LNCaP clone FGC (cell line): ENCODE measurements around the gene NCOA1.
A peak's percentile ranks its signal among the peaks of the same experiment; 100 is the strongest.

Experiments
- DNase-seq: peaks from one replicate; pipeline ENCODE4 v3.0.0-alpha.2; 2011; ENCODE audit warnings: low read depth
- H3K4me3 ChIP-seq: 2 replicates; pipeline ENCODE4 v1.5.1; 2011; ENCODE audit warnings: mild to moderate bottlenecking, low read depth, low read length, control low read depth
- TF ChIP-seq, protein P1 (sequence below): IDR thresholded peaks from 2 replicates; pipeline ENCODE4 v1.5.1; 2012; ENCODE audit warnings: mild to moderate bottlenecking; ENCODE audit not compliant: control insufficient read depth, insufficient read depth; ENCODE audit errors: extremely low read depth

The NCOA1 gene

DNA sequence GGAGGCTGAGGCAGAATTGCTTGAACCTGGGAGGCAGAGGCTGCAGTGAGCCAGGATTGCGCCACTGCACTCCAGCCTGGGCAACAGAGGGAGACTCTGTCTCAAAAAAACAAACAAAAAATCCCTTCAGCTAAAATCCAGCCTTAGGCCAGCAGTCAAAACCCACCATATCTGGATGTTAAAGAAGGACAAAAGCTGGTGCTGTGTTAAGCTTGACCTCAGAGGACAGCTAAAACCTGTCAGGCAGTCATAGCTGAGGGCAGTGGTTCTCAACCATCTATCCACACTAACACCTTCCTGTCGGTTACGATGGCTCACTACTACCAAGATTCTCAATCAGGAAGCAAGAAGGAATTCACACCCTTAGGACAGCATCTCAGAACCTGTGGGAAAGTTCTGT is 292.6 kb downstream of the NCOA1 start:
- TF ChIP-seq, protein P1, sequence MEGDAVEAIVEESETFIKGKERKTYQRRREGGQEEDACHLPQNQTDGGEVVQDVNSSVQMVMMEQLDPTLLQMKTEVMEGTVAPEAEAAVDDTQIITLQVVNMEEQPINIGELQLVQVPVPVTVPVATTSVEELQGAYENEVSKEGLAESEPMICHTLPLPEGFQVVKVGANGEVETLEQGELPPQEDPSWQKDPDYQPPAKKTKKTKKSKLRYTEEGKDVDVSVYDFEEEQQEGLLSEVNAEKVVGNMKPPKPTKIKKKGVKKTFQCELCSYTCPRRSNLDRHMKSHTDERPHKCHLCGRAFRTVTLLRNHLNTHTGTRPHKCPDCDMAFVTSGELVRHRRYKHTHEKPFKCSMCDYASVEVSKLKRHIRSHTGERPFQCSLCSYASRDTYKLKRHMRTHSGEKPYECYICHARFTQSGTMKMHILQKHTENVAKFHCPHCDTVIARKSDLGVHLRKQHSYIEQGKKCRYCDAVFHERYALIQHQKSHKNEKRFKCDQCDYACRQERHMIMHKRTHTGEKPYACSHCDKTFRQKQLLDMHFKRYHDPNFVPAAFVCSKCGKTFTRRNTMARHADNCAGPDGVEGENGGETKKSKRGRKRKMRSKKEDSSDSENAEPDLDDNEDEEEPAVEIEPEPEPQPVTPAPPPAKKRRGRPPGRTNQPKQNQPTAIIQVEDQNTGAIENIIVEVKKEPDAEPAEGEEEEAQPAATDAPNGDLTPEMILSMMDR, result no peak
- no peak for DNase-seq
- no peak overlapping the region for H3K4me3 ChIP-seq

DNA sequence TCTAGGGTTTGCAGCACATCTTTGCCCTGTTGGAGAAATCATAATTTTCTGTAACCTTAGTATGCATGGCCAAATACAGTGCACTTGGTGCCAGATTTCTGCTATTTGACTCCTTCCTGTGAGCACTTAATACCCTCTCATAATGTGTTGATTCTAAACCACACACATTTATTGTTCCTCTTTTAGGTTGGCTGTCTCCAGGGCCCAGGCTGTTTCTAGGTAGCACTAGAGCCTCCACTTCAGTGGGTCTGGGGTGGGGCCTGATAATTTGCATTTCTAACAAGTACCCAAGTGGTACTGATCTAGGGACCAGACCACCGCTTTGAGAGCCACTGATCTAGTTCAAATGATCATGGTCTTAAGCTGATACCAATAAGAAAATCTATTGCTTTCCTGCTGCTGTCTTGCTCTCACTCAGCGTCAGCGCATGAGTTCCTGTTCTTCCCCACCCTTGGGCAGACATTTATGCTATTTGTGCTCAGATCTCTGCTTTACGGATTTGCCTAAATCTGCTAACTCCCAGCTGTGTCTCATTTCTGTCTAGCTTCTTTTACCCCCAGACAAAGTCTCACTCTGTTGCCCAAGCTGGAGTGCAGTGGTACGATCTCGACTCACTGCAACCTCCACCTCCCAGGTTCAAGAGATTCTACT is 294.7 kb downstream of the NCOA1 start:
- no peak for DNase-seq
- no peak overlapping the region for H3K4me3 ChIP-seq
- TF ChIP-seq, protein P1, result no peak

DNA sequence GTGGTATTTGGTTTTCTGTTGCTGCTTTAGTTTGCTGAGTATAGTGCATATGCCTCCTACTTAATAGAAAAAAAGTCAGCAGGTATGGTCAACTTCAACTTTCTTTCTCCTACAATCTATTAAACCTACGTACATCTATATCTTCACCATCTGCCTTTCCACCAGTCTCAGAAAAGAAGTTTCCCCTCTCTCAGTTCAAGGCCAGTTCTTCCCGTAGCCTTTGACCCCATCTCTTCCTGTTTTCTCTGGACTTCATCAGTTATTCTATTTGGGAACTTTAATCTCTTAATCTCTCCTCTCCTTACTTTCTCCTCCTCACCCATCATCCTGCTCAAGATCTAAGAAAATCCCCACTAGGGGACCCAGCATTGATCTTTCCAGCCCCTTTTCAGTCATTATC is 296.5 kb downstream of the NCOA1 start:
- H3K4me3 ChIP-seq, result no peak overlapping the region
- DNase-seq, result no peak
- TF ChIP-seq, protein P1, result no peak

DNA sequence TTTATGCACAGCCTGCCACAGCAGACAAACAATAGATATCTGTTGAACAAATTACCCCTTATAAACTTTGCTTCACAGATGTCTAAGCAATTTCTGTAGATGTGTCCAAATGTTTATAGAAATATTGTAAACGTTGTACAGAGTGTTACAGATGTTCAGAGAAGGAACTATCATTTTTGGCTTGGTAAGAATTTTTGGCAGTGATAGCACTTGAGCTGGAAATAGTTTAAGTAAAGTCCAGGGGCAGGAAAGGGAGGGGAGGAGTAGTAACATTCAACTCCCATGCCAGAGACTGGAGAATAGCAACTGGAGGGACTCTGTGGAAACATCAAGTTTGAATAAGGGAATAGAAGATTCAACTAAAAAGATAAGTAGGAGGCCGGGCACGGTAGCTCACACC is 297.8 kb downstream of the NCOA1 start:
- TF ChIP-seq, protein P1, result no peak
- no peak overlapping the region for H3K4me3 ChIP-seq
- DNase-seq, result no peak

DNA sequence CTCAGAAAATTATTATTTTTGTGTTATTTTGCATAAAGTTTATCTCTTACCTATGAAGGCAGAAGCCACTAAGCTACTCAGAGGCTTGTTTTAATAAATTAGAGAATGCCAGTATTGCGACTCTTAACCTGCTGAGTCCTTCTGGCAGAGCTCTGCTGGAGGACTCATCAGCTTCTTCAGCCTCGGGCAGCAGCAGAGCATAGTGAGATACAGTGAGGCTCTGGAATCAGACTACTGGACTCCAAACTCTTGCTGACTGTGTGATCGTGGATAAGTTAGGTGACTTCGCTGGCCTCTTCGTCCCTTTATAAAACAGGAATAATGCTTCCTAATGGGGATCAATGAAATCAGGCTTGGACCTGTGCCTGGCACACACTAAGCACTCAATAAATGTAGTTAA is 300.4 kb downstream of the NCOA1 start:
- TF ChIP-seq, protein P1, result no peak
- DNase-seq, result no peak
- H3K4me3 ChIP-seq, result peak overlapping the region; percentile 82; the same call in 1 of the 2 replicates

DNA sequence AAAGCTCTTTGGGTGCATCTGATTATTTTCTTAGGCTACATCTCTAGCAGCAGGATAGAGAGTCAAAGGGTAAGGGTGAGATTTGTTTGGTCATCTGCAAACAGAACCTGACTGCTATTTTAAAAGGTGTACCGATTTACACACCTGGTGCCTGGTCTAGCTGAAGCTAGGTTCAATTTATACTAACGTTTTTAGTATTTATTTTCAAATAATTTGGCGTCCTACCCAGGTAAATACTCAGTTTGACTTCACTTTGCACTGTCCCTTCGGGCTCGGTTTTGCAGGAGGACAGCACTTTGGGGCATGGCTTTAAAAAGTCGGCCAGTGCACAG is 301.5 kb downstream of the NCOA1 start:
- DNase-seq, result peak; percentile 66
- peak overlapping the region; percentile 82 for H3K4me3 ChIP-seq

More for the DNA sequence above, 301.5 kb downstream of the NCOA1 start:
- TF ChIP-seq, protein P1, result no peak
